ENCODE measurements around the gene CSAD.
A peak's percentile ranks its signal among the peaks of the same experiment; 100 is the strongest.

The CSAD gene

DNA sequence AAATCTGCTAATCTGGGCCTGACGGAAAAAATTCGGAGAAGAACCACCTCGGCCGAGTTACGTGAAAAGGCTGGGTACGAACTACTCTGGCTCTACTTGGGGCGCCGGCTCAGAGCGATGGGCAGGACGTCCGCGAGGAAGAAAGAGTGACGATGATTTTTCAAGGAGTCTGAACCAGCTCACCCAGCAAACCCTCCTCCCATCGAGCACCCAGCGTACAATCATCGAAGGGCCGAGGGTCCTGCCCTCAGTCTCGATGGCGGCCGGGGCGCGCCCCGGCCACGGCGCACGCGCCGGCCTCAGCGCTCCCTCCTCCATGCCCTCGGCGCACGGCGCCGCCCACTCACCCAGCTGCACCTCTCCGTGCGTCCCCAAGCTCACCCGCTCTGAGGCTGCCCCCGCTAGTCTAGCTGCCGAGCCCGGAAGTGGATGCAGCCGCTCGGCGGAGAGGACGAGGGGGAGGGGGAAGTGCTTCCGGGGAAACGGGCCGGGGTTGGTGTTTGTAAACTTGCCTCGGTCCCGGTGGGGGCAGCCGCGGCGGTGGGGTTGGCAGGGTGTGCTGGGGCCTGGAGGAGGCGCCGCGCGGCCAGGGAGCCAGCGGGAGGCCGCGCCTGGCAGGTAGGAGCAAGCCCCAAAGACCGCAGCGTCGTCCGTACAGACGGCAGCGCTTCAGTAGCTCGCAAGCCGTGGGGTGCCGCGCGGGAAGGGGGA is at the start of gene CSAD, which contains the start of gene ZNF740:
Gene CSAD (minus strand): TSS at position 706 of the 711 bp plus-strand sequence. CDS start 7,455 bp downstream, outside the sequence.
Gene ZNF740 (plus strand): TSS at position 503 of the 711 bp plus-strand sequence. CDS start 1,262 bp downstream, outside the sequence.
- DNase-seq = peak; percentile 93 to 97

DNA sequence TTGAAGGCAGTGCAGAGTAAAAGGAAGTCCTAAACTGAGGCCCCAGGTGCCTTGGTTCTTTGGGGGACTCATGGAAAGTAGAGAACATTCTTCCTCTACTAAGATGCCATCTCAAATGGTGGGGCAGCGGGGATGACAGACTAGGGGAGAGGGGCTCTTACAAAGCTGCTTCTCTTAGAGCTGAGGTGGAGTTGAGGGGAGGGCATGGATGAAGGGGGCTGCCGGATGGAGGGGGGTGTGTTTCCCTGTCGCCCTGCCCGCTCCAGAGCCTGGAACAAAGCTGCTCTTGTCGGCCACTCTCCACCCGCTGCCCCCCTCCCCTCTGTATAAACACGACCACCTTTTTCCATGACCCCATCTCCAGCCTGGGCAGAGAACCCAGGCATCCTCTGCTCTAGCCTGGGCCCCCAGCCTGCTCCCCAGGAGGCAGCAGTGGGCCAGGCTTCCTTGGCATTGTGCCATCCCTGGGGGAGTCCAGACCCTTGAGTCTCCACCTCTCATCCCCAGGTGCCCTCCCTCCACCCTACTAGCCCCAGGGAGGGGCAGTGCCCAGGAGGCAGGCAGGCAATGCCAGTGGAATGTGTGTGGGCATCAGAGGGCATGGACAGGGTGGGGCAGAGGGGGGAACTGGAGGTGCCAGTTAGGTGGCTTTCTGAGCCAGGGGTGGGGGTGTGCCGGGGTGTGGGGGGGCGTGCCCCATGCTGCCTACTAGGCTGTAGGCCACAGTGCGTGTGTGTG is 49.6 kb upstream of the CSAD start:
- no peak for DNase-seq

DNA sequence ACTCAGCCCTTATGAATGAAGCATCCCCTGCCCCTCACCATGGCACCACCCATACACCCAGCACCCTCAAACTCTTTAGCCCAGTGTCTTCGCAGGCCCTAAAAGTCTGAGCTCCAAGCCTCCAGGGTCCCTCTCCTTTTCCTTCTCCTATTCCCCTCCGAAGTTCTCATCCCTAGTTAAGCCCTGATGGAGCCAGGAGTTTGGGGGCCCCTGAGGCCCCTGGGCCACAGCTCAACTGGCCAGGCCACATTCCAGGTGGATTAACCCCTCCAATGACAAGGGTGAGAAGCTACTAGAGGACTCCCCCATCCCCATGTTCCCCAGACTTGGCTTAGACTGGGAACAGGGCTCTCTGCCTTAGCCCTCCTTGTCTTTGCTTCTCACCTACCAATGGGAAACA is 48.7 kb upstream of the CSAD start:
- DNase-seq = no peak

- no peak for DNase-seq
Measured at GRCh38 chr12:53227836-53228235, 47.1 kb upstream of the CSAD start.

- DNase-seq = no peak
Measured at GRCh38 chr12:53227341-53227740, 46.6 kb upstream of the CSAD start.

DNA sequence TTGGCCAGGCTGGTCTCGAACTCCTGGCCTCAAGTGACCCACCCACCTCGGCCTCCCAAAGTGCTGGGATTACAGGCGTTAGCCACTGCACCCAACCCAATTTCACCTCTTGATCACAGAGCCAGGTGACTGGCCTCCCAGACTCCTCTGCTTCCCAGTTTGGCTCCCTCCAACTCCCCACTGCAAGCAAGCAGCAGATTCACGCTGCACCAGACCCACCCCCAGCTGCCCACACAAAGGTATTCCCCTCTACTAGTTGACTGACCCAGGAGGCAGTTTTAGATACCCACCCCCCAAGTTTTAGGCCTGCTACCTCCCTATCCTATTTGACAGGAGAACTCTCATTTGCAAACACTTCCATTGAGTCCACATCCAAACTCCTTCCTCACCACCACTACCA is 46.1 kb upstream of the CSAD start:
- DNase-seq = no peak

- no peak for DNase-seq
Measured at GRCh38 chr12:53225635-53226424, 45.1 kb upstream of the CSAD start.

- no peak for DNase-seq
Measured at GRCh38 chr12:53224897-53225634, 44.3 kb upstream of the CSAD start.

DNA sequence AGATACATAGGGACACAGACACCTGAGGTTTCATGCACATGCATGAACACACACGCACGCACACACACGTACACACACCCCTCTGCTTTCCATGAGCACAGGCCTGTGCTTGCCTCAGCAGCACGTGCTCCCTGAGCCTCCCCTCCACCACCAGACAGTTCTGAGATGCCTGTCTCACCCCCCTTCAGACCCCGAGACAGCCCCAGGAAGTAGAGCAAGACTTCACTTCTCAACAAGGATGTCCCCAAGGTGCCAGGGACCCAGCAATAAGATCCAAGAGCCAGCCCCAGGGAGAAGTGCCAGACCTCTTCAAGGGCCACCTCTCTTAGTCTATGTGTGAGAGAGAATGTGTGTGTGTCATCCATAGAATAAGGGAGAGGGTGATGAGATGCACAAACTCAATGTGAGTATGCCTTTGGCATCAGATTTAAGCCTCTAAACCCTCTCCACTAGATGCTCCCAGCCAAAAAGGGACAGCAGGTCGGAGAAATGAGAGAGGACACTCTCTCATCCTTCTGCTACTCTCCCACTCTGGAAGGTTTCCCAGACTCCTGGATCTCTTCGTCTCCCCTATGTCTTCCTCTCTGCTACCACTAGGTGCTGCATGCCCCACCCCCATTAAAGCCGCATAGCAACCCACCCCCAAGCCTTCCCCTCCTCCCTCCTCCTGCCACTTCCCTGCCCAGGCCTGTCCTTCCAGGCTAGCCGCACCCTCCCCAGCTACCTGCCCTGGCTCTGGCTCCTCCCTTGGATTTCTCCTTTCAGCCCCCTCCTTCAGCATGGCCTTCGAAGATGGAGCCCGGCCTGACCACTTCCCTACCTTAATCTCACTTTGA is 43.6 kb upstream of the CSAD start:
- DNase-seq = no peak

DNA sequence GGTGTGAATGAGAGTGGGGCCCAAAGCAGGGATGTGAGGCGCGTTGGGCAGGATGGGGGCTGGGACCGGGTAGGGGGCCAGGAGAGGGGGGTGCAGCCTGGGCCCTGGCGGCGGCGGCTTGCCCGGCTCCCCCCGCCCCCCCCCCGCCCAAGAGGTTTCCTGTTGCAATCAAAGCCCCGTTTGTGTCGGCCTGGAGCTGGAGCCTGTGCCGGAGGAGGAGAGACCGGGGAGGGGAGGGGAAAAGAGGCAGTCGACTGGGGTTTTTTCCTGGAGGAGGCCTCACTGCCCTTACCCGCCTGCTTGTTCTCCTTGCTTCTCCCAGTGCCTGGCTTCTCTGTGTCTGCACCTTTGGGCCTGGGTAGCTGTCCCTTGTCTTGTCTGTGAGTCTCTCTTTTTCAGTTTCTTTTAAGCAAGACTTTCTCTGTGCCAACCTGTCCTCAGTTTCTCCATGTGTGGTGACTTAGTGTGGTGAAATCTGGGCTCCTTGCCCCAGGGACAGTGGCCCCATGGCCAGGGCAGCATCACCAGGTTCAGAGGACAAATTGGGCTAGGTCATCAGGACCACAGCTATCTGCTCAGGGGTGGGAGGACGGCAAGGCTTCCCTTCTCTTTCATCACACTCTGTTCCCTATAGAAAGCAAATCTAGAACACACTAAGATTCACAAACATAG is 42.8 kb upstream of the CSAD start:
- no peak for DNase-seq

DNA sequence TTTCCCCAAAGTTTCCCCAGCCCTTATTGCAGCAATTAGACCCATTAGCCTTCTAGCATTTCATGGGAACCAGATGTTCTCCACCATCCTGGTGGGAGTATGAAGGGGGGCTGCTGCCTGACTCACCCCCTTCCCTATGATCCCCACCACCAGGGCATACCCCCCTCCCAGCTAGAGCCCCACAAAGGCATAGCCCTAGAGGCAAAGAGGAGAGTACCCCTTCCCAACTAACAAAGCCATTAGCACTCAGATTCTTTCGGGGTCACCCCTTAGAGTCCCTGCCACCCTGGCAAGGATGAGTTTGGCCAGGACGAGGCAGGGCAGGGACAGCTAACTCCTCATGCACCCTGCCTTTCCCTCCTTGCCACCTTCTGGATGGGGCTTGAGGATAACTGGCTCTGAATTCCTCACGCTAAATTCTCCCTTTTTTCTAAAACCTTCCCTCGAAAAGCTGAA is 42.1 kb upstream of the CSAD start:
- DNase-seq = no peak

- no peak for DNase-seq
Measured at GRCh38 chr12:53222170-53222721, 41.5 kb upstream of the CSAD start.

DNA sequence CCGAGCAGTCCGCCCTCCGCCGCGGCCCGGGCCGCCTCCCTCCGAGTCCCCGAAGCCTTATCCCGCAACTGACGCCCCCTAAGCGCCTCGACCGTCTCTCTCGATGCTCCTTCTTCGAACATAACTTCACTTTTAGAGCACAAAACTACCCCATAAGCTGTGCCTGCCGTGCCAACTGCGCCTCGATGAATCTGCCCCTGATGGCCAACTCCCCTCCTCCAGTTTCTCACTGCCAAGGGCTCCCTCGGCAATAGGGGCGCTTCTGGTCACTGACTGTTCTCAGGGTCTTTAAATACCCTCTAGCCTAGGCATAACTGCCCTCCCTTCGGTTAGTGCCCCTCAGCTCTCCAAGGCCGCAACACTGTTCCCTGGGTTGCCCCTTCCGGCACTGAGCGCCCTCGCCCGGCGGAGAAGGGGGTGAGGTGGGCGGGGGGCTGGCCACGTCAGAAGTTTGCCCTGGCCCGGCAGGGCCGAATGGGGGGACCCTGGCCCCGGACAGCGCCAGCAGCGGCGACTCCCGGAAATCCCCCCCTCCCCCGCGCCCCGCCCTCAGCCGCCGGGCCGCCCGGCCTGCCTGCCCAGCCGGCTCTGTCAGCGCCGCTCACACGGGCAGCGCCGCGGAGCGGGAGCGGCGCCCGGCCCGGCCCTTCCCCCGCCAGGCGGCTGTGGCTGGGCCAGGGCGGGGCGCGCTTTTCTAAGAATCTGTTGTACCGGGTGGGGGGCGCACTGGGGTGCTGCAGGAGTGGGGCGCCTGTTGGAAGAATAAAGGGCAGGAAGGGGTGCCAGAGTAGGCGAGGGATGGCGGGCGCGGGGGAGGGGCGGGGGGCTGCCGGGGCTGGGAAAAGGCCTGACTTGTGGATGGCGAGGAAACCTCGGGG is 40.7 kb upstream of the CSAD start:
- peak in 1 of 2 experiments; percentile 43 for DNase-seq

GRCh38 chr12:53220694-53221202 is 40.0 kb upstream of the CSAD start:
- peak; percentile 72 to 76 for DNase-seq

DNA sequence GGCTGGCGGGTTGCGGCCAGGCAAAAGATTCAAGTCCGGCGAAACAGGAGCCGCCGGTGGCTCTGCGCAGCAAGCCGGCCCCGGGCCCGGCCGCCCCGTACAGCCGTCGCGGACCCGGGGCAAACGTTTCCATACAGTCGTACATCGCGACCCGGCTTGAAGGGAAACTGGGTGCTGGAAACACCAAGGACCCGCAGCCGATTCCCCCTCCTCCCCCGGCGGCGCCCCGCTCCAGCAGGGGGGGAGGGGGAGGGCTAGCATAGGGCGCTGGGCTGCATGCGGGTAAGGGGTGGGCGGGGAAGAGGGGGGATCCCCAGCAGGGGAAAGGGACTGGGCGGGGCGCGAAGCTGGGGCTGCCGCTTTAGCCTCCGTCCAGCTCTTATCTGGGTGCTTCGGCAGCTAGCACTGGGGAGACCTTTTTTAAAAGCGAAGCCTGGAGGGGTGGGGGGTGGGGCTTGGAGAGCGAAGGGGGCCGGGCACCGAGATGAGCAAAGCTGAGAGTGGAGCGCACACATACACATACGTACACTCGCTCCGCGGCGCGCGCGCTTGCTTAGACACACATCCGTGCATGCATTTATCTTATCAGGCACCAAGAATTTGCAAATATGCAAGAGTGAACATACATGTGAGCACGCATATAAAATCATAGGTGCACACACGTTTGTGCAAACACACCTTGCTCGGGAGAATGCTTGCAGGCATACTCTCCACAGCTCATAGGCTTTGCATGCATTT is 39.4 kb upstream of the CSAD start:
- peak in 1 of 2 experiments; percentile 56 for DNase-seq

- no peak for DNase-seq
Measured at GRCh38 chr12:53219292-53219955, 38.7 kb upstream of the CSAD start.

DNA sequence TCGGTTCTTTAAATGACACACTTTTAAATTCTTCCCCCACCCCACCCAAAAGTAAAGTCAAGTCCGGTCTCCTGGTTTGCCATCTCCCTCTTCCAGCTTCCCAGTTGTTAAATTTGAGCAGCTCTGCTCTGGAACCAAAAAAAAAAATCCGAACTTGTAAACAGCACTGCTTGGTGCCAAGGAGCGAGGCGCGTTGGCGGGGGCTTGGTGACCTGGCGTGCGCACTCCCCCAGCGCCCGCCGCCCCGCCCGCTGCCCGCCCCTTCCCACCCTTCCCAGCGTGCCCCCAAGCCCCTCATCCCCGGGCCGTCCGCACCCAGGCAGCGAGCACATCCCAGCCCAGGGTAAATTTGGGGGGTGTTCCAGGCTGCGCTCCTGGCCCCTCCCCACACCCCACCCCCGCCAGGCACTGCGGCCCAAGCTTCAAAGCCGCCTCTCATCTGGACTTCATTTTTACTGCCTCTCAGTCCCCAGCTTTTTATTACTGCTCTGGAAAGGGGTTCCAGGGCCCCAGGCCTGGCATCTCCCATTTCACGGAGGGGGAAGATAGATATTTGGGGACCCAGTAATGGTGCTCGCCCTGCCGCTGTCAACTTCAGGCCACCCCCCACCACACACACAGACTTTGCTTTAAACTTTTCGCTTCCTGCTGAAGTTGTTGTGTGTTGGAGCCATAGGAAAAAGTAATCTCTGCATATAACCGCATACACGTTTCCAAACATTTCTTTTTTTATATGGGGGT is 38.0 kb upstream of the CSAD start:
- no peak for DNase-seq

Data from SHP77 (cell line).